ENCODE data around the gene RAB37. TPM values are rescaled to one million over a fixed set of nuclear protein-coding genes. Genes with fewer than 3 reads are reported as not detected.

The RAB37 gene
- total and polyA plus RNA-seq, 2 of the 13 experiments (the other 11 are each of a cell fraction or from before 2014, with no cell fraction given): 0.91 to 3.7 TPM

- no peak for TF ChIP-seq HNF1A (IDR thresholded peaks at IDR 0.05; ENCODE audit: low read depth)
- TF ChIP-seq HNF1A (CRISPR knock-in tag; IDR thresholded peaks at IDR 0.05; ENCODE audit: borderline replicate concordance): no peak
- no peak for TF ChIP-seq HNF4A (CRISPR knock-in tag; IDR thresholded peaks at IDR 0.05)
- no peak for TF ChIP-seq GATAD2A (CRISPR knock-in tag; IDR thresholded peaks at IDR 0.05)
Observed at GRCh38 chr17:74687886-74688285, 49.2 kb upstream of the RAB37 start (continued).

GRCh38 chr17:74690409-74690825 lies 46.6 kb upstream of the RAB37 start:
- intact Hi-C loops (cut with micrococcal nuclease; ENCODE audit: unreplicated experiment) (no loop called here), in situ Hi-C loops (cut with HindIII; ENCODE audit: extremely low pct_ligation_motif_present, low pct_unique_long_range_greater_than_20kb) (no loop called here)
- no peaks in the 10 kb centered on the region for H3K4me1 ChIP-seq (ENCODE audit: insufficient read depth, low read length)
- H2AFZ ChIP-seq (ENCODE audit: low read length): no peak overlapping the region
- no peak overlapping the region for H3K9ac ChIP-seq (ENCODE audit: insufficient read depth, low read depth, low read length)
- H3K27ac ChIP-seq (ENCODE audit: extremely low read length, insufficient read depth, low read length): no peak overlapping the region
- peaks cover 2% of the 10 kb centered on the region; the same call in 1 of the 2 replicates for H4K20me1 ChIP-seq (ENCODE audit: insufficient read depth, low read length)
- ATAC-seq (0 out of 3 replicates have a peak, but pooled peaks have one; percentile 29), FAIRE-seq (no peak), DNase-seq (ENCODE audit: low spot score) (no peak)
- no peak overlapping the region for H3K4me2 ChIP-seq (ENCODE audit: low read depth, low read length)
- whole genome bisulfite sequencing (ENCODE audit: low lambda C conversion rate): 40% methylated on average over 6 of the region's 6 CpGs
- no peaks in the 10 kb centered on the region for H3K9me3 ChIP-seq (ENCODE audit: low read length)
- H3K79me2 ChIP-seq (ENCODE audit: insufficient read depth, low read length): no peaks in the 10 kb centered on the region
- ChIA-PET CTCF (ENCODE audit: low intra/inter-chr PET ratio, low total read pairs) (no interaction called here), POLR2A (no interaction called here)
- no peaks in the 10 kb centered on the region for H3K36me3 ChIP-seq (replicated peaks in 1 of 2; ENCODE audit: control insufficient read depth in 1 of 2, insufficient read depth in 2 of 2, low read length in 2 of 2)
- BruUV-seq (replicated peaks): no TSS peak
- H3K4me3 ChIP-seq (replicated peaks in 1 of 3; ENCODE audit: insufficient read depth in 1 of 3, low read depth in 2 of 3, low read length in 3 of 3): no peak overlapping the region
- peaks cover 3 to 49% of the 10 kb centered on the region in 2 experiments; a peak in 4 of 5 replicates for H3K27me3 ChIP-seq (ENCODE audit: control insufficient read depth in 1 of 2, insufficient read depth in 2 of 2, low read length in 2 of 2)
- TF ChIP-seq GABPB1 (CRISPR knock-in tag; IDR thresholded peaks at IDR 0.05) (no peak), ZNF576 (CRISPR knock-in tag; IDR thresholded peaks at IDR 0.05) (no peak), ZKSCAN1 (IDR thresholded peaks at IDR 0.05; ENCODE audit: low read length) (no peak), FOXP4 (CRISPR knock-in tag; IDR thresholded peaks at IDR 0.05) (no peak), NR3C1 (CRISPR knock-in tag; IDR thresholded peaks at IDR 0.05) (no peak), PAXIP1 (CRISPR knock-in tag; conservative IDR thresholded peaks at IDR 0.05) (no peak), ZMAT3 (CRISPR knock-in tag; conservative IDR thresholded peaks at IDR 0.05) (no peak), HDAC2 (CRISPR knock-in tag; IDR thresholded peaks at IDR 0.05) (no peak), DR1 (CRISPR knock-in tag; IDR thresholded peaks at IDR 0.05) (no peak)

All from HepG2 (cell line).